ENCODE data around the gene JAK3. TPM values are rescaled to one million over a fixed set of nuclear protein-coding genes. Genes with fewer than 3 reads are reported as not detected.
"Not testable (repeated sequence)": the region's sequence is repeated elsewhere in the genome, so short reads cannot be mapped to it uniquely, and the experiment has no call there.

JAK3 gene
- total RNA-seq, 4 donors from 2014 or later: 1.9 to 18.0 (median 8.3) TPM

- DNase-seq (ENCODE audit: low spot score in 2 of 2): no peak
- no peak for TF ChIP-seq CTCF (IDR thresholded peaks at IDR 0.05)
- no peak for TF ChIP-seq EP300 (IDR thresholded peaks at IDR 0.05)
- no peak for TF ChIP-seq POLR2A (IDR thresholded peaks at IDR 0.05)
- Histone ChIP-seq H3K9me3 (no peaks in the 10 kb centered on the region), H3K27me3 (no peaks in the 10 kb centered on the region), H3K36me3 (peaks cover 0 to 5% (median 0%) of the 10 kb centered on the region in 3 donors), H3K4me1 (peaks cover 0 to 5% (median 0%) of the 10 kb centered on the region in 4 donors), H3K4me3 (no peak overlapping the region), H3K27ac (no peak overlapping the region)
- 84 to 94% methylated on average over 8 to 14 of the region's 14 CpGs for WGBS, 2 donors
Measured at GRCh38 chr19:17787274-17787913, 60.4 kb downstream of the JAK3 start.

- H3K4me1 ChIP-seq: peaks cover 0 to 11% (median 0%) of the 10 kb centered on the region in 4 donors
- H3K4me3 ChIP-seq: no peak overlapping the region
- WGBS, 2 donors: 45 to 49% methylated on average over 32 of the region's 32 CpGs
- H3K9me3 ChIP-seq: no peaks in the 10 kb centered on the region
- H3K36me3 ChIP-seq: peaks cover 0 to 5% (median 0%) of the 10 kb centered on the region in 3 donors
- H3K27me3 ChIP-seq: peaks cover 0 to 15% of the 10 kb centered on the region in 2 donors
- peak in 1 of 2 donors; percentile 71 for DNase-seq (ENCODE audit: low spot score in 2 of 2)
- TF ChIP-seq EP300 (IDR thresholded peaks at IDR 0.05): no peak
- peak; percentile 63 to 77 (median 72) for TF ChIP-seq CTCF (IDR thresholded peaks at IDR 0.05)
- no peak for TF ChIP-seq POLR2A (IDR thresholded peaks at IDR 0.05)
- H3K27ac ChIP-seq: no peak overlapping the region
Measured at GRCh38 chr19:17784201-17785008, 63.4 kb downstream of the JAK3 start.

DNA sequence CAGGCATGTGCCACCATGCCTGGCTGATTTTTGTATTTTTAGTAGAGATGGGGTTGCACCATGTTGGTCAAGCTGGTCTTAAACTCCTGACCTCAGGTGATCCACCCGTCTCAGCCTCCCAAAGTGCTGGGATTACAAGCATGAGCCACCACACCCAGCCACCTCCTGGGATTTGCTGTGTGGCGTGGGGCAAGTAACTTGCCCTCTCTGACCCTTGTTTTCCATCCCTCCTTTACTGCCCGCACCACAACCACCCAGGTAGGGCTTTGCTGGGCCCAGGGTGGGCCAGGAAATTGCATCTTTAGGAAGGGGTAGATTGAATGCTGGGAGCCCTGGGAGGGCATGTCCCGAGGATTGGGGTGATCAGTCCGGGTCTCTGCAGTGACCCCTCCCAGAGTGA lies 64.1 kb downstream of the JAK3 start:
- not testable (repeated sequence) for H3K27ac ChIP-seq; H3K9me3 ChIP-seq; H3K36me3 ChIP-seq; DNase-seq (ENCODE audit: low spot score in 2 of 2); H3K4me3 ChIP-seq
- H3K4me1 ChIP-seq: peaks cover 0 to 17% (median 0%) of the 10 kb centered on the region in 4 donors
- H3K27me3 ChIP-seq: peaks cover 0 to 21% of the 10 kb centered on the region in 2 donors
- 56 to 60% methylated on average over 5 of the region's 5 CpGs for WGBS, 2 donors

GRCh38 chr19:17780781-17781180 lies 67.0 kb downstream of the JAK3 start:
- H3K9me3 ChIP-seq: no peaks in the 10 kb centered on the region
- TF ChIP-seq EP300 (IDR thresholded peaks at IDR 0.05) (no peak), CTCF (IDR thresholded peaks at IDR 0.05) (no peak), POLR2A (IDR thresholded peaks at IDR 0.05) (no peak)
- WGBS, 2 donors: 86 to 95% methylated on average over 2 of the region's 2 CpGs
- no peak overlapping the region for H3K4me3 ChIP-seq
- H3K36me3 ChIP-seq: no peaks in the 10 kb centered on the region
- H3K4me1 ChIP-seq: peaks cover 0 to 31% (median 5%) of the 10 kb centered on the region in 4 donors
- H3K27me3 ChIP-seq: peaks cover 0 to 34% of the 10 kb centered on the region in 2 donors
- no peak overlapping the region for H3K27ac ChIP-seq
- DNase-seq (ENCODE audit: low spot score in 2 of 2): no peak

GRCh38 chr19:17778968-17779929 lies 68.5 kb downstream of the JAK3 start:
- H3K4me3 ChIP-seq: peak overlapping the region in 1 of 4 donors; percentile 21
- 13 to 17% methylated on average over 25 of the region's 25 CpGs for WGBS, 2 donors
- no peaks in the 10 kb centered on the region for H3K9me3 ChIP-seq
- peak in 1 of 2 donors; percentile 52 for DNase-seq (ENCODE audit: low spot score in 2 of 2)
- H3K36me3 ChIP-seq: no peaks in the 10 kb centered on the region
- no peak for TF ChIP-seq POLR2A (IDR thresholded peaks at IDR 0.05)
- TF ChIP-seq EP300 (IDR thresholded peaks at IDR 0.05): no peak
- TF ChIP-seq CTCF (IDR thresholded peaks at IDR 0.05): no peak
- H3K27me3 ChIP-seq: peaks cover 0 to 34% of the 10 kb centered on the region in 2 donors
- peaks cover 0 to 29% (median 5%) of the 10 kb centered on the region in 4 donors for H3K4me1 ChIP-seq
- no peak overlapping the region for H3K27ac ChIP-seq

Measured in tibial nerve (tissue), 4 donors.